ENCODE results near the gene CHST14.

DNA sequence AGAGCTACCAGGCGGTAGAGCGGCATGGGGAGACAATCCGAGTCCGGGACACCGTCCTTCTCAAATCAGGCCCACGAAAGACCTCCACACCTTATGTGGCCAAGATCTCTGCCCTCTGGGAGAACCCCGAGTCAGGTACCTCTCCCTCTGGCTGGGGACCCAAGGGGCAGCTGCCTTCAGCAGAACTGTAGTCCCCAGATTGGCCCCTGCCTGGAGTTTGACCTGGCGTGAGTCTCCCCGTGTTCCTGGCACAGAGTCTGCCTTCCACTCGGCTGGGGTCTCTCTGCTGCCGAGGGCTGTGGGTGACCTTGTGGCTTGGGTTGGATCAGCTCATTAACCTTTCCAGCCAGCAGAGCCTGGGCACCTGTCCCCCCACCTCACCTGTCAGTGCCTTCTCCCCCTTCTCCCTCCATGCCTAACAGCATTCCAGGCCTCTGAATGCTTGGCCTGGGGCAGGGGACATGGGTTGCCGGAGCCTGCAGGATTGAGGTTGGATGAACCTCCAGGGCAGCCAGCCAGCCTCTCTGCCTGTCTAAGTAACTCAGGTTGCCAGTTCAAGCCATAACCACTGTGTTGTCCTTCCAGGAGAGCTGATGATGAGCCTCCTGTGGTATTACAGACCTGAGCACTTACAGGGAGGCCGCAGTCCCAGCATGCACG is 6.8 kb upstream of the CHST14 start:
- TF ChIP-seq, protein P1, sequence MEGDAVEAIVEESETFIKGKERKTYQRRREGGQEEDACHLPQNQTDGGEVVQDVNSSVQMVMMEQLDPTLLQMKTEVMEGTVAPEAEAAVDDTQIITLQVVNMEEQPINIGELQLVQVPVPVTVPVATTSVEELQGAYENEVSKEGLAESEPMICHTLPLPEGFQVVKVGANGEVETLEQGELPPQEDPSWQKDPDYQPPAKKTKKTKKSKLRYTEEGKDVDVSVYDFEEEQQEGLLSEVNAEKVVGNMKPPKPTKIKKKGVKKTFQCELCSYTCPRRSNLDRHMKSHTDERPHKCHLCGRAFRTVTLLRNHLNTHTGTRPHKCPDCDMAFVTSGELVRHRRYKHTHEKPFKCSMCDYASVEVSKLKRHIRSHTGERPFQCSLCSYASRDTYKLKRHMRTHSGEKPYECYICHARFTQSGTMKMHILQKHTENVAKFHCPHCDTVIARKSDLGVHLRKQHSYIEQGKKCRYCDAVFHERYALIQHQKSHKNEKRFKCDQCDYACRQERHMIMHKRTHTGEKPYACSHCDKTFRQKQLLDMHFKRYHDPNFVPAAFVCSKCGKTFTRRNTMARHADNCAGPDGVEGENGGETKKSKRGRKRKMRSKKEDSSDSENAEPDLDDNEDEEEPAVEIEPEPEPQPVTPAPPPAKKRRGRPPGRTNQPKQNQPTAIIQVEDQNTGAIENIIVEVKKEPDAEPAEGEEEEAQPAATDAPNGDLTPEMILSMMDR (conservative IDR thresholded peaks at IDR 0.05 in 1 of 2, IDR thresholded peaks at IDR 0.05 in 1 of 2; ENCODE audit: low read depth in 1 of 2, low read length in 2 of 2): no peak
- no peak for TF ChIP-seq EZH2 (IDR thresholded peaks at IDR 0.05; ENCODE audit: low read length, missing control alignments)

Data from fibroblast of lung (primary cell).